HEK293 (cell line): ENCODE results near the gene CRIM1.

Experiments used
- CTCF ChIA-PET: fragments of 350-600 bp; formaldehyde crosslinking; extraction: SDS; loops from one replicate; lab custom pipeline; 2021; ENCODE audit warnings: antibody characterized with exemption; lab: Yijun Ruan, JAX
- POLR2A ChIA-PET: fragments of 300-600 bp; formaldehyde crosslinking; extraction: SDS; loops from one replicate; lab custom pipeline; 2020; ENCODE audit warnings: antibody characterized with exemption, inconsistent platforms; lab: Yijun Ruan, JAX
- H3K27ac ChIP-seq: fragments of 200-500 bp; sonication (Bioruptor generic); 2 replicates; pipeline ENCODE4 v1.5.1; 2014; ENCODE audit warnings: low read depth, low read length, control low read depth, inconsistent platforms; ENCODE audit errors: extremely low read depth
- H3K36me3 ChIP-seq, 2 experiments: fragments of 200-500 bp in 1 of 2; sonication (Bioruptor generic) in 1 of 2; 1 replicate in 1 of 2; 2 replicates in 1 of 2; pipeline ENCODE4 v1.5.1; 2014 to 2017; ENCODE audit warnings: inconsistent platforms in 2 of 2, low read length in 2 of 2; ENCODE audit not compliant: control insufficient read depth in 2 of 2, insufficient read depth in 1 of 2
- H3K4me1 ChIP-seq: fragments of 200-500 bp; sonication (Bioruptor generic); 2 replicates; pipeline ENCODE4 v1.5.1; 2014; ENCODE audit warnings: mild to moderate bottlenecking, low read length, inconsistent platforms; ENCODE audit not compliant: control insufficient read depth, insufficient read depth
- H3K4me3 ChIP-seq: 2 replicates; pipeline ENCODE4 v1.5.1; 2011; ENCODE audit warnings: low read depth, mild to moderate bottlenecking, control low read depth, low read length, moderate library complexity
- H3K9me3 ChIP-seq: fragments of 200-500 bp; sonication (Bioruptor generic); 2 replicates; pipeline ENCODE4 v1.5.1; 2014; ENCODE audit warnings: low read depth, low read length, inconsistent platforms; ENCODE audit not compliant: control insufficient read depth, insufficient read depth
- GLIS2 ChIP-seq: fragments of 450-650 bp; formaldehyde crosslinking; IDR thresholded peaks from 2 replicates; pipeline ENCODE4 v1.5.1; 2016; ENCODE audit warnings: missing biosample characterization, missing genetic modification characterization
- KLF16 ChIP-seq: fragments of 450-650 bp; formaldehyde crosslinking; IDR thresholded peaks from 2 replicates; pipeline ENCODE4 v1.5.1; 2017; ENCODE audit warnings: missing biosample characterization, missing genetic modification characterization
- KLF9 ChIP-seq: fragments of 450-650 bp; formaldehyde crosslinking; IDR thresholded peaks from 2 replicates; pipeline ENCODE4 v1.5.1; 2016; ENCODE audit warnings: missing biosample characterization, missing genetic modification characterization, low read depth
- OSR2 ChIP-seq: fragments of 450-650 bp; formaldehyde crosslinking; IDR thresholded peaks from 2 replicates; pipeline ENCODE4 v1.5.1; 2016; ENCODE audit warnings: missing biosample characterization, missing genetic modification characterization
- ZIC2 ChIP-seq: fragments of 450-650 bp; formaldehyde crosslinking; IDR thresholded peaks from 2 replicates; pipeline ENCODE4 v1.5.1; 2016; ENCODE audit warnings: missing biosample characterization, missing genetic modification characterization
- ZNF10 ChIP-seq: fragments of 450-650 bp; formaldehyde crosslinking; IDR thresholded peaks from 2 replicates; pipeline ENCODE4 v1.5.1; 2017; ENCODE audit warnings: missing biosample characterization, missing genetic modification characterization
- ZNF157 ChIP-seq: fragments of 450-650 bp; formaldehyde crosslinking; IDR thresholded peaks from 2 replicates; pipeline ENCODE4 v1.5.1; 2016; ENCODE audit warnings: missing biosample characterization, missing genetic modification characterization
- ZNF175 ChIP-seq: fragments of 450-650 bp; formaldehyde crosslinking; IDR thresholded peaks from 2 replicates; pipeline ENCODE4 v1.5.1; 2016; ENCODE audit warnings: missing biosample characterization, missing genetic modification characterization
- ZNF184 ChIP-seq: fragments of 450-650 bp; IDR thresholded peaks from 2 replicates; pipeline ENCODE4 v1.5.1; 2018; ENCODE audit warnings: missing biosample characterization, mild to moderate bottlenecking, missing genetic modification characterization
- ZNF23 ChIP-seq: fragments of 450-650 bp; formaldehyde crosslinking; IDR thresholded peaks from 2 replicates; pipeline ENCODE4 v1.5.1; 2016; ENCODE audit warnings: missing biosample characterization, missing genetic modification characterization, borderline replicate concordance
- ZNF248 ChIP-seq: fragments of 450-650 bp; formaldehyde crosslinking; IDR thresholded peaks from 2 replicates; pipeline ENCODE4 v1.5.1; 2017; ENCODE audit warnings: missing biosample characterization, missing genetic modification characterization
- ZNF292 ChIP-seq: fragments of 450-650 bp; formaldehyde crosslinking; IDR thresholded peaks from 2 replicates; pipeline ENCODE4 v1.5.1; 2016; ENCODE audit warnings: low read depth, missing biosample characterization, missing genetic modification characterization, borderline replicate concordance
- ZNF335 ChIP-seq: fragments of 450-650 bp; formaldehyde crosslinking; conservative IDR thresholded peaks from 2 replicates; pipeline ENCODE4 v1.5.1; 2016; ENCODE audit warnings: missing biosample characterization, missing genetic modification characterization
- ZNF341 ChIP-seq: fragments of 450-650 bp; formaldehyde crosslinking; IDR thresholded peaks from 2 replicates; pipeline ENCODE4; 2016; ENCODE audit warnings: low read depth, missing biosample characterization, missing genetic modification characterization
- ZNF37A ChIP-seq: fragments of 450-650 bp; IDR thresholded peaks from 2 replicates; pipeline ENCODE4 v1.5.1; 2018; ENCODE audit warnings: missing biosample characterization, missing genetic modification characterization
- ZNF394 ChIP-seq: fragments of 450-650 bp; formaldehyde crosslinking; IDR thresholded peaks from 2 replicates; pipeline ENCODE4 v1.5.1; 2016; ENCODE audit warnings: missing biosample characterization, missing genetic modification characterization, mild to moderate bottlenecking, moderate library complexity, borderline replicate concordance
- ZNF473 ChIP-seq: fragments of 450-650 bp; formaldehyde crosslinking; IDR thresholded peaks from 2 replicates; pipeline ENCODE4 v1.5.1; 2017; ENCODE audit warnings: missing biosample characterization, missing genetic modification characterization
- ZNF510 ChIP-seq: fragments of 450-650 bp; formaldehyde crosslinking; IDR thresholded peaks from 2 replicates; pipeline ENCODE4 v1.5.1; 2018; ENCODE audit warnings: mild to moderate bottlenecking, missing genetic modification characterization, missing biosample characterization; ENCODE audit not compliant: insufficient replicate concordance
- ZNF521 ChIP-seq: fragments of 450-650 bp; formaldehyde crosslinking; IDR thresholded peaks from 2 replicates; pipeline ENCODE4 v1.5.1; 2017; ENCODE audit warnings: missing biosample characterization, mild to moderate bottlenecking, missing genetic modification characterization
- ZNF555 ChIP-seq: fragments of 450-650 bp; formaldehyde crosslinking; conservative IDR thresholded peaks from 2 replicates; pipeline ENCODE4 v1.5.1; 2017; ENCODE audit warnings: missing biosample characterization, mild to moderate bottlenecking, missing genetic modification characterization, inconsistent platforms
- ZNF571 ChIP-seq: fragments of 450-650 bp; formaldehyde crosslinking; IDR thresholded peaks from 2 replicates; pipeline ENCODE4 v1.5.0; 2017; ENCODE audit warnings: missing biosample characterization, missing genetic modification characterization
- ZNF670 ChIP-seq: fragments of 450-650 bp; formaldehyde crosslinking; IDR thresholded peaks from 2 replicates; pipeline ENCODE4 v1.5.1; 2016; ENCODE audit warnings: missing biosample characterization, missing genetic modification characterization, low read depth
- ZNF76 ChIP-seq: fragments of 450-650 bp; formaldehyde crosslinking; IDR thresholded peaks from 2 replicates; pipeline ENCODE4; 2016; ENCODE audit warnings: low read depth, missing biosample characterization, missing genetic modification characterization, borderline replicate concordance
- ZNF776 ChIP-seq: fragments of 450-650 bp; formaldehyde crosslinking; IDR thresholded peaks from 2 replicates; pipeline ENCODE4 v1.5.0; 2017; ENCODE audit warnings: missing biosample characterization, missing genetic modification characterization, borderline replicate concordance
- TF ChIP-seq, protein P1 (sequence below): fragments of 450-650 bp; formaldehyde crosslinking; IDR thresholded peaks from 2 replicates; pipeline ENCODE4 v1.5.1; 2016; ENCODE audit warnings: missing biosample characterization, missing genetic modification characterization
- TF ChIP-seq, protein P2 (sequence below): fragments of 450-650 bp; formaldehyde crosslinking; IDR thresholded peaks from 2 replicates; pipeline ENCODE4 v1.5.1; 2016; ENCODE audit warnings: missing biosample characterization, missing genetic modification characterization
- TF ChIP-seq, protein P3 (sequence below): fragments of 450-650 bp; formaldehyde crosslinking; IDR thresholded peaks from 2 replicates; pipeline ENCODE4 v1.5.1; 2016; ENCODE audit warnings: missing biosample characterization, missing genetic modification characterization, low read depth
- TF ChIP-seq, protein P4 (sequence below): fragments of 450-650 bp; formaldehyde crosslinking; conservative IDR thresholded peaks from 2 replicates; pipeline ENCODE4 v1.5.1; 2016; ENCODE audit warnings: low read depth, missing biosample characterization, missing genetic modification characterization

CRIM1 gene

DNA sequence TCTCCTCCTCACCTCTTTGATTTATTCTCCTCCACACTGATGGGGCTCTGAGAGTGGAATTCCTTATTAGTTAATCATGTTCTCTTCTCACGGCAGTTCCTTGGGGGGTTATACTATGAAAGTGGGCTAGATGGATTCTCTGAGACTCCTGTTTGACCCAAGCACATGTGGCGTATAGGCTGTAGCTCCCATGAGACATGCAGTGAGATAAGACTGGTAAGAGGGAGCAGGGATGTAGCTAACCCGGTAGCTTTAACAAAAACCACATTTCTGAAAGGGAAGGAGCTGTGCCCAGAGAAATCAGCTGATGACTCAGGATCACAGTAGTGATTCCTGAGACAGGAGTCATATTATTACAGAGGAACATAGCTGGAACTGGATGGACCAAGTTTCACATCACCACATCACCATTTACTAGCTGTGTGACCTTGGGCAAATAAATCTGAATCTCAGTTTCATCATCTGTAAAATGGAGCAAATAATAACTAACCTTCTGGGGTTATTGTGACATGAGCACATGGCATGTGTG is 82.9 kb downstream of the CRIM1 start (continued):
- TF ChIP-seq ZNF37A (tag by site-specific recombination), result no peak
- TF ChIP-seq, protein P1, sequence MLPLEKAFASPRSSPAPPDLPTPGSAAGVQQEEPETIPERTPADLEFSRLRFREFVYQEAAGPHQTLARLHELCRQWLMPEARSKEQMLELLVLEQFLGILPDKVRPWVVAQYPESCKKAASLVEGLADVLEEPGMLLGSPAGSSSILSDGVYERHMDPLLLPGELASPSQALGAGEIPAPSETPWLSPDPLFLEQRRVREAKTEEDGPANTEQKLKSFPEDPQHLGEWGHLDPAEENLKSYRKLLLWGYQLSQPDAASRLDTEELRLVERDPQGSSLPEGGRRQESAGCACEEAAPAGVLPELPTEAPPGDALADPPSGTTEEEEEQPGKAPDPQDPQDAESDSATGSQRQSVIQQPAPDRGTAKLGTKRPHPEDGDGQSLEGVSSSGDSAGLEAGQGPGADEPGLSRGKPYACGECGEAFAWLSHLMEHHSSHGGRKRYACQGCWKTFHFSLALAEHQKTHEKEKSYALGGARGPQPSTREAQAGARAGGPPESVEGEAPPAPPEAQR (tag by site-specific recombination), result no peak

- Histone ChIP-seq H3K4me3 (no peak overlapping the region), H3K9me3 (no peaks in the 10 kb centered on the region), H3K27ac (no peak overlapping the region), H3K4me1 (no peaks in the 10 kb centered on the region), H3K36me3 (peaks cover 4 to 30% of the 10 kb centered on the region in 2 experiments; a peak in 2 of 3 replicates)
- ChIA-PET POLR2A (no interaction called here), CTCF (interaction anchor here (0.7 kb wide), 1 partner anchor 40 kb away, joined by 3 read pairs; no protein-coding TSS in a partner anchor)
- TF ChIP-seq ZNF776 (tag by site-specific recombination) (no peak), ZNF473 (no peak), ZNF341 (no peak), KLF9 (no peak), ZNF555 (tag by site-specific recombination) (no peak), ZNF175 (tag by site-specific recombination) (no peak), ZNF76 (no peak), ZNF335 (tag by site-specific recombination) (no peak), OSR2 (no peak), ZNF157 (tag by site-specific recombination) (no peak), ZNF10 (tag by site-specific recombination) (no peak), GLIS2 (no peak), ZNF670 (no peak), KLF16 (tag by site-specific recombination) (no peak), ZNF248 (no peak)
- TF ChIP-seq, protein P2, sequence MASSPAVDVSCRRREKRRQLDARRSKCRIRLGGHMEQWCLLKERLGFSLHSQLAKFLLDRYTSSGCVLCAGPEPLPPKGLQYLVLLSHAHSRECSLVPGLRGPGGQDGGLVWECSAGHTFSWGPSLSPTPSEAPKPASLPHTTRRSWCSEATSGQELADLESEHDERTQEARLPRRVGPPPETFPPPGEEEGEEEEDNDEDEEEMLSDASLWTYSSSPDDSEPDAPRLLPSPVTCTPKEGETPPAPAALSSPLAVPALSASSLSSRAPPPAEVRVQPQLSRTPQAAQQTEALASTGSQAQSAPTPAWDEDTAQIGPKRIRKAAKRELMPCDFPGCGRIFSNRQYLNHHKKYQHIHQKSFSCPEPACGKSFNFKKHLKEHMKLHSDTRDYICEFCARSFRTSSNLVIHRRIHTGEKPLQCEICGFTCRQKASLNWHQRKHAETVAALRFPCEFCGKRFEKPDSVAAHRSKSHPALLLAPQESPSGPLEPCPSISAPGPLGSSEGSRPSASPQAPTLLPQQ (tag by site-specific recombination), result no peak
These were observed 83.5 kb downstream of the CRIM1 start for GRCh38 chr2:36439084-36439483.

- CTCF ChIA-PET, result interaction anchor here (1.4 kb wide), 1 partner anchor 19 kb away, joined by 4 read pairs; no protein-coding TSS in a partner anchor
- Histone ChIP-seq H3K4me3 (no peak overlapping the region), H3K27ac (no peak overlapping the region)
- TF ChIP-seq ZNF175 (tag by site-specific recombination) (no peak), ZNF521 (tag by site-specific recombination) (no peak), ZNF571 (no peak), ZNF292 (tag by site-specific recombination) (no peak), ZNF510 (tag by site-specific recombination) (no peak), ZNF394 (tag by site-specific recombination) (no peak), ZNF23 (tag by site-specific recombination) (no peak), ZIC2 (tag by site-specific recombination) (no peak), ZNF157 (tag by site-specific recombination) (no peak), ZNF184 (tag by site-specific recombination) (no peak)
- TF ChIP-seq, protein P3, sequence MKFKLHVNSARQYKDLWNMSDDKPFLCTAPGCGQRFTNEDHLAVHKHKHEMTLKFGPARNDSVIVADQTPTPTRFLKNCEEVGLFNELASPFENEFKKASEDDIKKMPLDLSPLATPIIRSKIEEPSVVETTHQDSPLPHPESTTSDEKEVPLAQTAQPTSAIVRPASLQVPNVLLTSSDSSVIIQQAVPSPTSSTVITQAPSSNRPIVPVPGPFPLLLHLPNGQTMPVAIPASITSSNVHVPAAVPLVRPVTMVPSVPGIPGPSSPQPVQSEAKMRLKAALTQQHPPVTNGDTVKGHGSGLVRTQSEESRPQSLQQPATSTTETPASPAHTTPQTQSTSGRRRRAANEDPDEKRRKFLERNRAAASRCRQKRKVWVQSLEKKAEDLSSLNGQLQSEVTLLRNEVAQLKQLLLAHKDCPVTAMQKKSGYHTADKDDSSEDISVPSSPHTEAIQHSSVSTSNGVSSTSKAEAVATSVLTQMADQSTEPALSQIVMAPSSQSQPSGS (tag by site-specific recombination), result no peak
- TF ChIP-seq, protein P4, sequence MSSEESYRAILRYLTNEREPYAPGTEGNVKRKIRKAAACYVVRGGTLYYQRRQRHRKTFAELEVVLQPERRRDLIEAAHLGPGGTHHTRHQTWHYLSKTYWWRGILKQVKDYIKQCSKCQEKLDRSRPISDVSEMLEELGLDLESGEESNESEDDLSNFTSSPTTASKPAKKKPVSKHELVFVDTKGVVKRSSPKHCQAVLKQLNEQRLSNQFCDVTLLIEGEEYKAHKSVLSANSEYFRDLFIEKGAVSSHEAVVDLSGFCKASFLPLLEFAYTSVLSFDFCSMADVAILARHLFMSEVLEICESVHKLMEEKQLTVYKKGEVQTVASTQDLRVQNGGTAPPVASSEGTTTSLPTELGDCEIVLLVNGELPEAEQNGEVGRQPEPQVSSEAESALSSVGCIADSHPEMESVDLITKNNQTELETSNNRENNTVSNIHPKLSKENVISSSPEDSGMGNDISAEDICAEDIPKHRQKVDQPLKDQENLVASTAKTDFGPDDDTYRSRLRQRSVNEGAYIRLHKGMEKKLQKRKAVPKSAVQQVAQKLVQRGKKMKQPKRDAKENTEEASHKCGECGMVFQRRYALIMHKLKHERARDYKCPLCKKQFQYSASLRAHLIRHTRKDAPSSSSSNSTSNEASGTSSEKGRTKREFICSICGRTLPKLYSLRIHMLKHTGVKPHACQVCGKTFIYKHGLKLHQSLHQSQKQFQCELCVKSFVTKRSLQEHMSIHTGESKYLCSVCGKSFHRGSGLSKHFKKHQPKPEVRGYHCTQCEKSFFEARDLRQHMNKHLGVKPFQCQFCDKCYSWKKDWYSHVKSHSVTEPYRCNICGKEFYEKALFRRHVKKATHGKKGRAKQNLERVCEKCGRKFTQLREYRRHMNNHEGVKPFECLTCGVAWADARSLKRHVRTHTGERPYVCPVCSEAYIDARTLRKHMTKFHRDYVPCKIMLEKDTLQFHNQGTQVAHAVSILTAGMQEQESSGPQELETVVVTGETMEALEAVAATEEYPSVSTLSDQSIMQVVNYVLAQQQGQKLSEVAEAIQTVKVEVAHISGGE (tag by site-specific recombination), result no peak
These were observed 85.6 kb downstream of the CRIM1 start for GRCh38 chr2:36441065-36441625.

More at GRCh38 chr2:36441065-36441625, 85.6 kb downstream of the CRIM1 start:
- Histone ChIP-seq H3K36me3 (peaks cover 4 to 48% of the 10 kb centered on the region in 2 experiments; a peak in 2 of 3 replicates), H3K4me1 (no peaks in the 10 kb centered on the region), H3K9me3 (no peaks in the 10 kb centered on the region)
- POLR2A ChIA-PET, result no interaction called here
